ENCODE data around the gene APPL2. TPM values are rescaled to one million over a fixed set of nuclear protein-coding genes. Genes with fewer than 3 reads are reported as not detected.

APPL2 gene
- total and polyA plus RNA-seq, 2 donors (not counting 1 experiment from before 2014, with no cell fraction given): 20.5 to 58.3 TPM

DNA sequence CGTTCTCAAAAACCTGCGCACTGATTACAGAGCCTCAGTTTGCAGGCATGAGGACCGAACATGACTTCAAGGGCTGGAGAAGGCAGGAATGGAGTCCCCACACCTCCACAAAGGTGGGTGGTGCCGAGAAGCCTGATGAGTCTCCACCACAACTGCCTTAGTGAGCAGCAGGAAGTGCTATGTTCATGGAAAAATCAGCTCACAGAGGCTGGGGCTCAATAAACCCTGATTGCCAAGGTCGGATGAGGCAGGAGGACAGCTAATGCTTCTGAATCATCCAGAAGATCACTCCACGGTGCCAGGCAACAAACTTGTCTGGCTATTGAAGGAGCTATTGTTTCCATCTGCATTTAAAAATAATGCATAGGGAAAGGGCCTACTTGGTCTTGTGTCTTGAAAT is 31.1 kb downstream of the APPL2 start:
- Histone ChIP-seq H3K4me3 (ENCODE audit: control extremely low read depth in 1 of 5, extremely low read depth in 1 of 5, insufficient read depth in 1 of 5, low read depth in 2 of 5, low read length in 4 of 5) (no peak overlapping the region), H3K4me1 (ENCODE audit: control insufficient read depth in 2 of 2, insufficient read depth in 2 of 2, low read length in 2 of 2) (no peaks in the 10 kb centered on the region), H3K9ac (ENCODE audit: low read length) (no peak overlapping the region), H4K20me1 (ENCODE audit: control insufficient read depth, insufficient read depth, low read length, poor library complexity, severe bottlenecking) (no peaks in the 10 kb centered on the region), H3K9me3 (ENCODE audit: control extremely low read depth in 1 of 3, control insufficient read depth in 2 of 3, insufficient read depth in 1 of 3, low read length in 2 of 3) (no peaks in the 10 kb centered on the region), H3K79me2 (ENCODE audit: control insufficient read depth, insufficient read depth, low read length) (no peaks in the 10 kb centered on the region), H3K4me2 (replicated peaks; ENCODE audit: low read depth, low read length, poor library complexity, severe bottlenecking) (no peak overlapping the region), H3K27ac (ENCODE audit: low read length in 2 of 2) (no peak overlapping the region), H3K36me3 (replicated peaks in 1 of 2; ENCODE audit: control extremely low read depth in 1 of 2, control insufficient read depth in 1 of 2, extremely low read depth in 1 of 2, insufficient read depth in 2 of 2, low read length in 1 of 2) (peaks cover 5 to 59% of the 10 kb centered on the region in 2 experiments), H2AFZ (ENCODE audit: insufficient read depth, low read depth, low read length, poor library complexity, severe bottlenecking) (no peak overlapping the region), H3K27me3 (replicated peaks in 1 of 4; ENCODE audit: control extremely low read depth in 1 of 4, control insufficient read depth in 3 of 4, insufficient read depth in 4 of 4, low read length in 3 of 4) (no peaks in the 10 kb centered on the region)
- TF ChIP-seq, protein P1, sequence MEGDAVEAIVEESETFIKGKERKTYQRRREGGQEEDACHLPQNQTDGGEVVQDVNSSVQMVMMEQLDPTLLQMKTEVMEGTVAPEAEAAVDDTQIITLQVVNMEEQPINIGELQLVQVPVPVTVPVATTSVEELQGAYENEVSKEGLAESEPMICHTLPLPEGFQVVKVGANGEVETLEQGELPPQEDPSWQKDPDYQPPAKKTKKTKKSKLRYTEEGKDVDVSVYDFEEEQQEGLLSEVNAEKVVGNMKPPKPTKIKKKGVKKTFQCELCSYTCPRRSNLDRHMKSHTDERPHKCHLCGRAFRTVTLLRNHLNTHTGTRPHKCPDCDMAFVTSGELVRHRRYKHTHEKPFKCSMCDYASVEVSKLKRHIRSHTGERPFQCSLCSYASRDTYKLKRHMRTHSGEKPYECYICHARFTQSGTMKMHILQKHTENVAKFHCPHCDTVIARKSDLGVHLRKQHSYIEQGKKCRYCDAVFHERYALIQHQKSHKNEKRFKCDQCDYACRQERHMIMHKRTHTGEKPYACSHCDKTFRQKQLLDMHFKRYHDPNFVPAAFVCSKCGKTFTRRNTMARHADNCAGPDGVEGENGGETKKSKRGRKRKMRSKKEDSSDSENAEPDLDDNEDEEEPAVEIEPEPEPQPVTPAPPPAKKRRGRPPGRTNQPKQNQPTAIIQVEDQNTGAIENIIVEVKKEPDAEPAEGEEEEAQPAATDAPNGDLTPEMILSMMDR (IDR thresholded peaks at IDR 0.05): no peak
- no peak for TF ChIP-seq EZH2 (IDR thresholded peaks at IDR 0.05; ENCODE audit: borderline replicate concordance, insufficient read depth, low read depth, low read length, poor library complexity, severe bottlenecking)
- H3K27me3 Mint-ChIP-seq: no peaks in the 10 kb centered on the region
- DNase-seq (no peak), ATAC-seq (ENCODE audit: low read depth) (no peak)
- ChIA-PET CTCF (no interaction called here), POLR2A (no interaction called here)
- intact Hi-C loops (cut with micrococcal nuclease): no loop called here
- WGBS (ENCODE audit: insufficient coverage): 95% methylated on average over 5 of the region's 6 CpGs
- H3K4me1 Mint-ChIP-seq: no peaks in the 10 kb centered on the region
- H3K9me3 Mint-ChIP-seq (ENCODE audit: insufficient read depth): no peaks in the 10 kb centered on the region
- no peak overlapping the region for H3K4me3 Mint-ChIP-seq
- no peak overlapping the region for H3K27ac Mint-ChIP-seq

DNA sequence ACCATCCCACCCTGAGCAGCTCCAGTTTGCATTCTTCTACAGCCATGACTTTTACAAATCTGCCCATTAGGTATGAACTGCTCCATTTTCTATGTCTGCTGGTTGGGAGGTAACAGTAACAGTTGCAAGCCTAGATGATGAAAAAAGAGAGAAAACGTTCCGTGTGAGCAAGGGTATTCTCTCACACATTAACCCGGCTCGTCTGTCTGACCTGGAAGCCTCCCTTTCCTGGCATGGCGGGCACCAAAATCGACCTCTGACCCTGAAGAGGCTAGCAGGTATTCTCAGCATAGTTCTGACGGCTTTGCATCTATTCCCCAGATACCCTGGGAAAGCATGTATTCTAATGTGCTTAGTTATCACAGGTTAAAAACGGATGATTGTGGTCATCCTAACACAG is 31.8 kb downstream of the APPL2 start:
- TF ChIP-seq EZH2 (IDR thresholded peaks at IDR 0.05; ENCODE audit: borderline replicate concordance, insufficient read depth, low read depth, low read length, poor library complexity, severe bottlenecking): no peak
- TF ChIP-seq, protein P1 (IDR thresholded peaks at IDR 0.05): no peak
- CTCF ChIA-PET: no interaction called here
- intact Hi-C loops (cut with micrococcal nuclease): no loop called here
- Histone ChIP-seq H3K9ac (ENCODE audit: low read length) (no peak overlapping the region), H3K27me3 (replicated peaks in 1 of 4; ENCODE audit: control extremely low read depth in 1 of 4, control insufficient read depth in 3 of 4, insufficient read depth in 4 of 4, low read length in 3 of 4) (no peaks in the 10 kb centered on the region), H3K9me3 (ENCODE audit: control extremely low read depth in 1 of 3, control insufficient read depth in 2 of 3, insufficient read depth in 1 of 3, low read length in 2 of 3) (no peaks in the 10 kb centered on the region), H3K4me1 (ENCODE audit: control insufficient read depth in 2 of 2, insufficient read depth in 2 of 2, low read length in 2 of 2) (no peaks in the 10 kb centered on the region), H3K79me2 (ENCODE audit: control insufficient read depth, insufficient read depth, low read length) (no peaks in the 10 kb centered on the region), H3K4me3 (ENCODE audit: control extremely low read depth in 1 of 5, extremely low read depth in 1 of 5, insufficient read depth in 1 of 5, low read depth in 2 of 5, low read length in 4 of 5) (no peak overlapping the region), H3K36me3 (replicated peaks in 1 of 2; ENCODE audit: control extremely low read depth in 1 of 2, control insufficient read depth in 1 of 2, extremely low read depth in 1 of 2, insufficient read depth in 2 of 2, low read length in 1 of 2) (peaks cover 3 to 62% of the 10 kb centered on the region in 2 experiments), H2AFZ (ENCODE audit: insufficient read depth, low read depth, low read length, poor library complexity, severe bottlenecking) (no peak overlapping the region), H4K20me1 (ENCODE audit: control insufficient read depth, insufficient read depth, low read length, poor library complexity, severe bottlenecking) (no peaks in the 10 kb centered on the region), H3K4me2 (replicated peaks; ENCODE audit: low read depth, low read length, poor library complexity, severe bottlenecking) (no peak overlapping the region), H3K27ac (ENCODE audit: low read length in 2 of 2) (no peak overlapping the region)
- Mint-ChIP-seq H3K9me3 (ENCODE audit: insufficient read depth) (no peaks in the 10 kb centered on the region), H3K27ac (no peak overlapping the region), H3K4me3 (no peak overlapping the region), H3K27me3 (no peaks in the 10 kb centered on the region), H3K4me1 (no peaks in the 10 kb centered on the region)
- WGBS (ENCODE audit: insufficient coverage): 98% methylated on average over 7 of the region's 8 CpGs
- DNase-seq (no peak), ATAC-seq (ENCODE audit: low read depth) (no peak)
- POLR2A ChIA-PET: no interaction called here

All from B cell (primary cell).